Activated CD8-positive, alpha-beta T cell treated with anti-CD3 and anti-CD28 coated beads for 36 hours (primary cell): ENCODE data around the gene RAPH1. TPM values are rescaled to one million over a fixed set of nuclear protein-coding genes. Genes with fewer than 3 reads are reported as not detected.

ENCODE experiments used
- ATAC-seq: fragments of 200-7000 bp; cut with Tn5 transposase; one replicate; pipeline ENCODE4 v1.10.0; 2021; ENCODE audit warnings: mild to moderate bottlenecking, moderate library complexity
- CTCF ChIA-PET: fragments of 350-600 bp; sonication (Branson Sonifier 250); formaldehyde crosslinking; loops from one replicate; lab custom pipeline; 2021; ENCODE audit warnings: antibody characterized with exemption; lab: Charles Lee
- POLR2A ChIA-PET: fragments of 350-600 bp; sonication (Branson Sonifier 250); formaldehyde crosslinking; loops from one replicate; lab custom pipeline; 2021; ENCODE audit warnings: antibody characterized with exemption; lab: Charles Lee
- DNase-seq: peaks from one replicate; pipeline ENCODE4 v3.0.0-alpha.2; 2020
- H3K27ac Mint-ChIP-seq: one replicate; pipeline ENCODE4 v1.8.0; 2021; ENCODE audit warnings: mild to moderate bottlenecking, mixed read lengths
- H3K27me3 Mint-ChIP-seq: one replicate; pipeline ENCODE4 v1.8.0; 2021; ENCODE audit warnings: mixed read lengths
- H3K36me3 Mint-ChIP-seq: one replicate; pipeline ENCODE4 v1.8.0; 2021; ENCODE audit warnings: low read depth, mixed read lengths
- H3K4me1 Mint-ChIP-seq: one replicate; pipeline ENCODE4 v1.8.0; 2021; ENCODE audit warnings: low read depth, mixed read lengths
- H3K4me3 Mint-ChIP-seq: one replicate; pipeline ENCODE4 v1.8.0; 2021; ENCODE audit warnings: mild to moderate bottlenecking, moderate library complexity, mixed read lengths
- H3K9me3 Mint-ChIP-seq: one replicate; pipeline ENCODE4 v1.8.0; 2021; ENCODE audit warnings: mixed read lengths
- intact Hi-C: fragments of 100-400 bp; cut with micrococcal nuclease; formaldehyde crosslinking; loops from one replicate; pipeline ENCODE4 v1.10.0; 2022
- total RNA-seq, 2 experiments: library from RNA; stranded (reverse); gene quantifications; one replicate each; pipeline ENCODE4 v1.2.3, GENCODE V29; 2021
- TF ChIP-seq, protein P1 (sequence below): fragments of 200-600 bp; IDR thresholded peaks from one replicate; pipeline ENCODE4 v1.8.0; 2022; ENCODE audit warnings: antibody characterized with exemption, mild to moderate bottlenecking

The RAPH1 gene
- total RNA-seq, 2 experiments from 2014 or later, result 1.5 to 1.9 TPM

DNA sequence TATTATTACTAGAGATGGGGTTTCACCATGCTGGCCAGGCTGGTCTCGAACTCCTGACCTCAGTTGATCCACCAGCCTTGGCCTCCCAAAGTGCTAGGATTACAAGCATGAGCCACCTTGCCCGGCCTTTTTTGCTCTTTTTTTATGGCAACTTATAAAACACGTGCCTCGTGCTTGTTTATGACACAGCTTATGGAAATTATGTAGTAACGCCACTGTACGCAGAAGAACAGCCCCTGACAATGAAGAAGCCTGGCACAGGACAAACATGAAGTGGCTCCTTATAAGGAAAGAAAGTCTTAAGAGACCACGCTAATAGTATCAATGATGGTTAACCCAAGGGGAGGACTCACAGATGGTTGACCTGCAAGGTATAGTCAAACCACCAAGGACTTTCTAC is 37.2 kb upstream of the RAPH1 start:
- intact Hi-C loops, result no loop called here

DNA sequence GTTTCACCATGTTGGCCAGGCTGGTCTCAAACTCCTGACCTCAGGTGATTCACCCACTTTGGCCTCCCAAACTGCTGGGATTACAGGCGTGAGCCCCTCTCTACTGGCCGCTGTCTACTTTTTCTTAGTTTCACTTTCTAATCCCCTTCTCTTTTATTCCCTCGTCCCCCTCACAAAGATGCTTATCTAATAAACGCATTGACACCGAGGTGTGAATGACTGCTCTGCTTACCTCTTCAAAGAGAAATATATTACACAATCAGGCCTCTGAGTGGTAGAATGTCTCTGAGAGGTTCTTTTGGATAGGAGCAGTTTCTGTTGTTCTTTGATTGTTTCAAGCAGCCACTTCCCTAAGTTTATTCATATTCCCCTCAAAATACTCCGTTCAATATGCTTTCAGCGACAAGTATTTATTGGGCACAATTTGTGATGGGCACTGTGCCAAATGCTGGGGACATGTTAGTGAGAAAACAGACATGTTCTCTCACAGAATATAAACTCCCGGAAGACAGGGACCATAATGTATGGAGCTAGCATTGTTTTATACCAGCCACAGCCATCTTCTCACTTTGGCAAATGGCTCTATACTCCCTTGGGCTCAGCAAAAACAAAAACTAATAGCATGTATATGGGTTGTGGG is 34.7 kb upstream of the RAPH1 start:
- no peak for DNase-seq
- Mint-ChIP-seq H3K27me3 (no peaks in the 10 kb centered on the region), H3K9me3 (no peaks in the 10 kb centered on the region), H3K36me3 (no peaks in the 10 kb centered on the region), H3K4me1 (peaks cover 11% of the 10 kb centered on the region), H3K27ac (no peak overlapping the region), H3K4me3 (no peak overlapping the region)
- ChIA-PET CTCF (no interaction called here), POLR2A (no interaction called here)
- ATAC-seq, result no peak
- intact Hi-C loops, result no loop called here
- TF ChIP-seq, protein P1, sequence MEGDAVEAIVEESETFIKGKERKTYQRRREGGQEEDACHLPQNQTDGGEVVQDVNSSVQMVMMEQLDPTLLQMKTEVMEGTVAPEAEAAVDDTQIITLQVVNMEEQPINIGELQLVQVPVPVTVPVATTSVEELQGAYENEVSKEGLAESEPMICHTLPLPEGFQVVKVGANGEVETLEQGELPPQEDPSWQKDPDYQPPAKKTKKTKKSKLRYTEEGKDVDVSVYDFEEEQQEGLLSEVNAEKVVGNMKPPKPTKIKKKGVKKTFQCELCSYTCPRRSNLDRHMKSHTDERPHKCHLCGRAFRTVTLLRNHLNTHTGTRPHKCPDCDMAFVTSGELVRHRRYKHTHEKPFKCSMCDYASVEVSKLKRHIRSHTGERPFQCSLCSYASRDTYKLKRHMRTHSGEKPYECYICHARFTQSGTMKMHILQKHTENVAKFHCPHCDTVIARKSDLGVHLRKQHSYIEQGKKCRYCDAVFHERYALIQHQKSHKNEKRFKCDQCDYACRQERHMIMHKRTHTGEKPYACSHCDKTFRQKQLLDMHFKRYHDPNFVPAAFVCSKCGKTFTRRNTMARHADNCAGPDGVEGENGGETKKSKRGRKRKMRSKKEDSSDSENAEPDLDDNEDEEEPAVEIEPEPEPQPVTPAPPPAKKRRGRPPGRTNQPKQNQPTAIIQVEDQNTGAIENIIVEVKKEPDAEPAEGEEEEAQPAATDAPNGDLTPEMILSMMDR, result no peak

More for the DNA sequence above, 37.2 kb upstream of the RAPH1 start:
- peaks cover 9% of the 10 kb centered on the region for H3K4me1 Mint-ChIP-seq
- CTCF ChIA-PET, result no interaction called here
- ATAC-seq, result no peak
- TF ChIP-seq, protein P1, result no peak
- no peaks in the 10 kb centered on the region for H3K27me3 Mint-ChIP-seq
- H3K36me3 Mint-ChIP-seq, result no peaks in the 10 kb centered on the region
- POLR2A ChIA-PET, result no interaction called here
- no peak for DNase-seq
- H3K4me3 Mint-ChIP-seq, result no peak overlapping the region
- H3K27ac Mint-ChIP-seq, result no peak overlapping the region
- no peaks in the 10 kb centered on the region for H3K9me3 Mint-ChIP-seq

DNA sequence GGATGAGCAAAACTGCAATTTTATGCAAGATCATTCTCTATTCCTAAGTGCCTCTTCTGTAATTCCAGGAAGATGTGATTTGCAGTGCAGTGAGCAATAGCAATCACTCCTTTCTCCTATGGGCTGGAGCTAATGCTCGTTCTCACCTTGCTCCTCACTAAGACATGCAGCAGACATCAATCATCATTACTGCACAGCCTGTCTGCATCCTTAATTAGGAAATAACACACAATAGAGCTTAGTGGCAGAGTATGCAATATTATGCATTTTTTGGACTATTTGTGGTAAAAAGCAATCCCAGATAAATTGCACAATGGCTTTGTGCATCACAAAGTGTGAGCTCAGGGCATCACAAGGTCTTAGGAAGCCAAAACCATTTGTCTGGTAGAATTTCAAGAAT is 32.6 kb upstream of the RAPH1 start:
- no peaks in the 10 kb centered on the region for H3K9me3 Mint-ChIP-seq
- ATAC-seq (no peak), DNase-seq (no peak)
- no peak overlapping the region for H3K27ac Mint-ChIP-seq
- no peak overlapping the region for H3K4me3 Mint-ChIP-seq
- intact Hi-C loops, result no loop called here
- H3K36me3 Mint-ChIP-seq, result no peaks in the 10 kb centered on the region
- ChIA-PET CTCF (no interaction called here), POLR2A (no interaction called here)
- H3K27me3 Mint-ChIP-seq, result no peaks in the 10 kb centered on the region
- H3K4me1 Mint-ChIP-seq, result peaks cover 11% of the 10 kb centered on the region
- TF ChIP-seq, protein P1, result no peak

DNA sequence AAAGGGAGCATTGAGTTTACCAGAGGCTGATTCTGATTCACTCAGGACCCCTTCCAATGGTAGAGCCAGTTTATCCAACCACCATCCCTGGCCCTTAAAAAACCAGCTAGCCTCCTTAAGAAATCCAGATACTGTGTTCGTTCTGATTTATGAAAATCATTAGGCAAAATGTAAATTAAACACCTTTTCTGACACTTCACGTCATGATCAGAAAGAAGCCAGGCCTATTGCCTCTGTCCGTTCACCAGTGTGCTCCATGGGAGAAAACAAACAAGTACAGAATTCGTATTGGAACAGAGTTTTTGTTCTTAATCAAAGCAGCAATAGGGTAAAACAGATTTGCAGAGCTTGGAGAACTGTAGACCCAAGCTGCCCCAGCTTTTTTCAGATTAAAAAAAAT is 31.1 kb upstream of the RAPH1 start:
- POLR2A ChIA-PET, result no interaction called here
- H3K27me3 Mint-ChIP-seq, result no peaks in the 10 kb centered on the region
- DNase-seq (no peak), ATAC-seq (no peak)
- TF ChIP-seq, protein P1, result no peak
- no peak overlapping the region for H3K27ac Mint-ChIP-seq
- H3K9me3 Mint-ChIP-seq, result no peaks in the 10 kb centered on the region
- H3K36me3 Mint-ChIP-seq, result no peaks in the 10 kb centered on the region
- intact Hi-C loops, result no loop called here
- H3K4me3 Mint-ChIP-seq, result no peak overlapping the region
- peaks cover 11% of the 10 kb centered on the region for H3K4me1 Mint-ChIP-seq
- CTCF ChIA-PET, result interaction anchor here (0.7 kb wide), 1 partner anchor 138 kb away, joined by 3 read pairs; no protein-coding TSS in a partner anchor

DNA sequence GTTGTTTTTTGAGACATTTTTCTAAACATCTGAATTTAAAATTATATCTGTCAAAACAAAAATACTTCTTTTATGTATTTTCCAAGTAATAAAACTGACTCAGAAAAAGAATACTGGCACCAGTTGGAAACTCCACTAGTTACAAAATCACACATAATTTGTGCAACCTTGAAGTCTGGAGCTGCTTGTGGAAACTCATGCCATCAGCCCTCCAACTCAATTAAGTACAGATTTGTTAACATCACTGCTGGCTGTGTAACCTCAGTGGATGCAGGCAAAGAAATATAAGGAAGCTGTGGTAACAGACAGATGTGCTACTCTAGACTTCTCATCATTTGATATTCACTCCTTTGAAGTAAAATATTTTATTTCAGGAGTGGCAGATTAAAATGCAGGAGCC is 30.0 kb upstream of the RAPH1 start:
- DNase-seq, result no peak
- no peaks in the 10 kb centered on the region for H3K36me3 Mint-ChIP-seq
- H3K9me3 Mint-ChIP-seq, result no peaks in the 10 kb centered on the region
- no peak overlapping the region for H3K27ac Mint-ChIP-seq
- intact Hi-C loops, result no loop called here
- ChIA-PET POLR2A (no interaction called here), CTCF (interaction anchor here (0.7 kb wide), 1 partner anchor 250 kb away, joined by 3 read pairs; no protein-coding TSS in a partner anchor)
- H3K4me3 Mint-ChIP-seq, result no peak overlapping the region
- no peak for ATAC-seq
- H3K4me1 Mint-ChIP-seq, result peaks cover 8% of the 10 kb centered on the region
- no peaks in the 10 kb centered on the region for H3K27me3 Mint-ChIP-seq
- TF ChIP-seq, protein P1, result no peak
